ENCODE results near the gene ZDHHC5.

Gene ZDHHC5, protein sequence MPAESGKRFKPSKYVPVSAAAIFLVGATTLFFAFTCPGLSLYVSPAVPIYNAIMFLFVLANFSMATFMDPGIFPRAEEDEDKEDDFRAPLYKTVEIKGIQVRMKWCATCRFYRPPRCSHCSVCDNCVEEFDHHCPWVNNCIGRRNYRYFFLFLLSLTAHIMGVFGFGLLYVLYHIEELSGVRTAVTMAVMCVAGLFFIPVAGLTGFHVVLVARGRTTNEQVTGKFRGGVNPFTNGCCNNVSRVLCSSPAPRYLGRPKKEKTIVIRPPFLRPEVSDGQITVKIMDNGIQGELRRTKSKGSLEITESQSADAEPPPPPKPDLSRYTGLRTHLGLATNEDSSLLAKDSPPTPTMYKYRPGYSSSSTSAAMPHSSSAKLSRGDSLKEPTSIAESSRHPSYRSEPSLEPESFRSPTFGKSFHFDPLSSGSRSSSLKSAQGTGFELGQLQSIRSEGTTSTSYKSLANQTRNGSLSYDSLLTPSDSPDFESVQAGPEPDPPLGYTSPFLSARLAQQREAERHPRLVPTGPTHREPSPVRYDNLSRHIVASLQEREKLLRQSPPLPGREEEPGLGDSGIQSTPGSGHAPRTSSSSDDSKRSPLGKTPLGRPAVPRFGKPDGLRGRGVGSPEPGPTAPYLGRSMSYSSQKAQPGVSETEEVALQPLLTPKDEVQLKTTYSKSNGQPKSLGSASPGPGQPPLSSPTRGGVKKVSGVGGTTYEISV

DNA sequence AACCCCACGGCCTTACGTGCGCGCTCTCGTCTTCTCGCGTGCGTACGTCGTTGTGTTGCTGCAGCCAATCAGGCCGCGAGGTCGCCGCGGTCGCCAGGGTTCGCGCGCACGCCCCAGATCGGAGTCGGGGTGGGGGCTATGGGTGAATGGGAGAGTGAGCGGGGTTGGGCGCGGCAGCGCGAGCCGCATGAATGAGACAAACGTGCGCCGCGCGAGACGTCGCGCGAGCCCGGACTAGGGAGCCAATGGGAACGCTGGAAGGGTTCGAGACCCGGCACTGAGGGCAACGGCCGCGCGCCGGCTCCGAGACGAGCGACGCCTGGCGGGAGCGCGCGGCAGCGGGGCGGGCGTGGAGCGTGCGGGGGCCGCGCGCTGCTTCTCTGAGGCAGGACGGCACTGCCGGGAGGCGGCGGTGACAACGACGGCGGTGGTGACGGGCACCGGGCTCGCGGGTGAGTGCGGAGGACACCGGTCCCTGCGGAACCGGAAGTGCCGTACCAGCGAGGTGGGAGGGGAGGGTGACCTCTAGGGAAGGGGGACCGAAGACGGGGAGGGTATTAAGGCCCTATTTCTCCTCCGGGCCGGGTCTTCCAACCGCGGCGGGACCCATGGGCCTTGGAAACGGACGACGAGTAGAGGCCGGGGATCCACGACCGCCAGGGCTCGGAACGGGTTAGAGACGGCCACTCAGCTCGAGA lies at the start of gene ZDHHC5:
ZDHHC5 (plus strand) TSS at position 379 of the 698 bp plus-strand sequence. CDS start 4,977 bp downstream, outside the sequence.
- DNase-seq, result peak; percentile 97 to 98

DNA sequence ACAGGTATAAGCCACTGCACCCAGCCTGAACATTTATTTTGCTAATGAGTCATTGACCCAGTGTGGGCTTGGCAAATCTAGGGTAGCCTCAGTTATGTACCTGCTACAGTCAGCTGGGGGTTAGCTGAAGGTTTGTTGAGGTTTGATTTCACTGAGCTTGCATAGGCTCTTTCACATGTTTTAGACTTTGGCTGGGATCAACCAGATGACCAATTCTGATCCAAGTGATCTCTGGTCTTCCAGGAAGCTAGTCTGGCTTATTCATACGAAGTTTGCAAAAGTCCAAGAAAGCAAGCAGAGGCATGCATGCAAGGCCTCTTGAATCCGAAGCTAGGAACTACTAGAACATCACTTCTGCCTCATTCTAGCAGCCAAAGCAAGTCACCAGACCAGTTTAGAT lies 49.5 kb upstream of the ZDHHC5 start:
- no peak for DNase-seq

DNA sequence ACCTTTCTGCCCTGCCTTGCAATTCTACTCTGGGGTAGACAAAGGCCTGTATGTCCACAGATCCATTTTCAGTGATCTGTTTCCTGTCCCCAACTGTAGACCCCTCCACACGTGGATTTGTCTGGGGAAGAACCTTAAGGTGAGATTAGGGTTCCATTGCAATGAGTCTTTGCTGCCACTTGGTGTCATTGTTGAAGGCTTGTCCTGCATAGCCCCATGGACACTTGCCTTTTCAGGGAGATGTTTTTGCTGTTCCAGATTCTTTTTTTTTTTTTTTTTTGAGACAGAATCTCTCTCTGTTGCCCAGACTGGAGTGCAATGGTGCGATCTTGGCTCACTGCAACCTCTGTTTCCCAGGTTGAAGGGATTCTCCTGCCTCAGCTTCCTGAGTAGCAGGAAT lies 48.6 kb upstream of the ZDHHC5 start:
- DNase-seq, result no peak

DNA sequence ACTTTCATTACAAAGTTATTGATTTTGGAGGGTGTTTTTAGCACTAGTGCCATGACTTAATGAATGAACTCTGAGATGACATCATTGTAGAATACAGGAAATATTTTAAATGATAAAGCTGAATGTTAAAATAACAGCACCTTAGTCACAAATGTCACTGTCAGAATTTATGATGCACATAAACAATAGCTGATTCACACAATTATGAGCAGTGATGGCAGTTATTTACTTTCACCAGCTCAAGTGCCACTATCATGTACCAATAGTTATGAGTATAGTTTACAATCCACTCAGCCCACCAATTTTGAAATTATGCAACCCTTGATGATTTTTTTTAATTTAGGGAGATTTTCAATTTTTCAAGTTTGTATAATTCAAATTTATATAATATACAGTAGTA lies 47.4 kb upstream of the ZDHHC5 start:
- no peak for DNase-seq

DNA sequence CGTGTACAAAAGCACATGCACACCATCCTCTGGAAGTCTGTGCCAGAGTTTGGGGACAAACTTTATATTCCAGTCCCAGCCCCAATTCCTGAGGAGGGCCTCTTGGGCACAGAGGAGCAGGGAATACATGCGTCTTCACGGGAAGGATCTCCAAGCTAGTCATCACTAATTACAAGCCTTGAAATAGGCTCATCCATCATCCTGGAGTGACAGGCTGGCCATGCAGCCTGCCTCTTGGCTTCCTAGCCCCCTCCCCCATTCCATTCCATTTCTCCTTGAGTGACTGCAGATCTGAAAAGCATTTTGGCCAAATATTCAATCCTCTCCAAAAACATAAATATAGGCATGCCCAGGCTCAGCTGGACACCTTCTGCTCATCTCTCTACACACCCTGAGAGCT lies 45.7 kb upstream of the ZDHHC5 start:
- DNase-seq, result no peak

DNA sequence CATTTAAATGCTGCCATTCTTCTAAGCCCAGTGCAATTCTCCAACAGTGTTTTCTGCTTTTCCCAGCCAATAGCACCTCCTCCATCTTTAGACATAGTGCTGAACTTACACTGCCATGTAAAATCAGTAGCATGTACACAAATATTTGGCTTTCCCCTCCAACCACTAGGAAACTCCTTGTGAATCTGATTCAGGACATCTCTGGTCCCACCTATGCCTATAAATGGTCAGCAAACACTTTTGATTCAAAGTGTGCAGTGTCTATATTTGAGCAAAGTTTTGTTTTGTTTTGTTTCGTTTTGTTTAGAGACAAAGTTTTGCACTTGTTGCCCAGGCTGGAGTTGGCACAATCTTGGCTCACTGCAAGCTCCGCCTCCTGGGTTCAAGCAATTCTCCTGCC lies 43.0 kb upstream of the ZDHHC5 start:
- DNase-seq, result no peak

DNA sequence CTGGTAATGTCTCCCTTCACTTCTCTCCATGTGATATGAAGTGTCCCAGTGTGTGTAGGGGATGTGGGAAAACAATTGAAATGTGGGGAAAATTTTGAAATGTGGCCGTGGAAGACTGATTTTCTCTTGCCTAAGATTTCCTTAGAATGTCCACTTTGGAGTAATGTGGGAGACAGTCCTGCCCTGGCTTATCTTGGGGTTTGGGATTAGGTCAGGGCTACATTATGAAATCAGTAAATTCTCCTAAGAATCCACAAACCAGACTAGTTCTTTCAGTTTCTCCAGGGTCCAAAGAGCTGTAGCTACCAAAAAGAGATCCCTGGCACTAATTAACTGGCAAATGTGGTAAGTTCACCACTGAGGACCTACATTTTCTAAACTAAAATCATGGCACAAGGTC lies 41.0 kb upstream of the ZDHHC5 start:
- DNase-seq, result no peak

DNA sequence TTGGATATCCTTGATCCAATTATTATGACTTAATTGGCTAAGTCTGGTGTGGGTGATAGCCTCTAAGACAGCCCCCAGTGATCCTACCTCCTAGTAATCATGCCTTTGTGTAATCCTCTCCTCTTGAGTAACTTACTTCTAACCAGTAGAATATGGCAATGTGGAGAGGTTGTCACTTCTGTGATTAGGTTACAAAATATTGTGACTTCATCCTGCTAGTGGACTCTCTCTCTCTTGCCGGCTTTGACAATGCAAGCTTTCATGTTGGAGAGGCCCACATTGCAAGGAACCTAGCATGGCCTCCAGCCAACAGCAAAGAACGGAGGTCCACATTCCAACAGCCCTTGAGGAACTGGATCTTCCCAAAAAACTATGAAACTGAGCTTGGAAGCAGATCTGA lies 37.7 kb upstream of the ZDHHC5 start:
- no peak for DNase-seq

DNA sequence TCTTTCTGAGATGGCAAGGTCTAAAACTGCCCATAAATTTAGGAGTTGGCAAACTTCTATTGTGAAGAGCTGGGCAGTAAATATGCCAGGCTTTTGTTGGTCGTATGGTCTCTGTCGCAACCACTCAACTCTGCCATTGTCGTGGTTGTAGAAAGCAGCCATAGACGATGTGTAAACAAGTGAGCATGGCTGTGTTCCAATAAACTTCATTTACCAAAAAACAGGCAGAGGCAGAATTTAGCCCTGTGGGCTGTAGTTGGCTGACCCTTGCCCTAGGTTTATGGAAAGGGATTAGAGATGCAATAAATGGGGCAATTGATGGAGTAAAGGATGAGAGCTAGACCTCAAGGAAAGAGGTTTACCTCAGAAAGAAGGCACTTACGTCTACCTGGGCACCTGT lies 35.8 kb upstream of the ZDHHC5 start:
- no peak for DNase-seq

DNA sequence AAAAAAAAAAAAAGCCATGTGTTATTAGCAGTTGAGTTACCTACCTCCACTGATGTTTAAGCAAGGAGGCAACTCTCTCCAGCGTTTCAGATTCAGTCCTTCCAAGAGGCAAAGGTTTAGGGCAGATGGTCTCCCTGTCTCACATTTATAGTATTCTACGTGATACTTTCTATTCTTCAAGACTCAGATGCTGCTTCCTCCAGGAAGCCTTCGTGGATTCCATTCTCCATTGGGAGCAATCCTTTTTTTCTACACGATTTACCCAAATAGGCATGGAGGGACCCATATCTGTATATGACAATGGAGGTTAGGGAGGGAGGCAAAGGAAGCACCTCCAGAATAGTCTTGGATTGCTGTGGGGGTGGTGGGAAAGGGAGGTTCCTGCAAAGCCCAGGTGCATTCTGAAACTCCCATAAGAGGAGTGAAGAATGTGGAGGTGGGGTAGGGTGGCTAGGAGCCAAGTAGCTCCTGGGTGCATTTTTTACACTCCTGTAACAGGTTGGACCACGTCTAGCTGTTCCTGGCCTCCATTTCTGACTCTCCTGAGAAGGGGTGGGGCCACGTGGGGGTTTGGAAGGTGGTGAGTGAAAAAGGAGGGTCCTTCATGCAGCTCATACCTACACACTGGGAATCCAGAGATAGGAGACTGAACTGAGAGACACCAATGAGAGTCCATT lies 34.4 kb upstream of the ZDHHC5 start:
- DNase-seq, result no peak

DNA sequence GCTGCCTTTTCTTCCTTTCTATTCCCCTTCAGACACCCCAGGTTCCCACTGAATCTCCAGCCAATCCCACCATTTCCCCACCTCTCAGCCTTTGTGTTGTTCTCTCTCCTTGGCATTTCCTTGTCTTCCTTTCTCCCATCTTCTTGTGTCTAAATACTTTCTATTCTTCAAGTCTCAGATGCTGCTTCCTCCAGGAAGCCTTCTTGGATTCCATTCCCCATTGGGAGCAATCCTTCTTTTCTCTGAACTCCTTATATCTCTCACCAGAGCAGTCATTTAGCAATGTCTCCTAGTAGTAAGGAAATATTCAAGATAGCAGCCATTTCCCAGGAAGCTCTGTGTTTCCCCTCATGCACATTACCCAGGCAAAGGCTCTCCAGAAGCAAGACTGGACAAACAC lies 33.6 kb upstream of the ZDHHC5 start:
- DNase-seq, result no peak

DNA sequence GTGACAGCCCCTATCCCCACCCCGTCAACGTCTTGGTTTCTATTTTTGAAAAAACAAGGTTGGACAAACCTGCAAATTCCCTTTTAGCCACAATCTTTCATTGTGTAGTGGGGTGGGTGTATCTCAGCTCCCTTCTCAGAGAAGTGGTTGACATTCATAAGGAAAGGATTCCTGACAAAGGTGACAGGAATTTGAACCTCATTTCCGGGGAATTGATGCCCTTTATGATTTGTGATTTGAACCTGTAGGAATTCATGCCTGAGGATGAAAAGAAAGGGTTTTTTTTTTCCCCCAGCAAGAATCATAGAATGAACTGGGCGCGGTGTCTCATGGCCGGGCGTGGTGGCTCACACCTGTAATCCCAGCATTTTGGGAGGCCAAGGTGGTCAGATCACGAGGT lies 32.7 kb upstream of the ZDHHC5 start:
- DNase-seq, result no peak

DNA sequence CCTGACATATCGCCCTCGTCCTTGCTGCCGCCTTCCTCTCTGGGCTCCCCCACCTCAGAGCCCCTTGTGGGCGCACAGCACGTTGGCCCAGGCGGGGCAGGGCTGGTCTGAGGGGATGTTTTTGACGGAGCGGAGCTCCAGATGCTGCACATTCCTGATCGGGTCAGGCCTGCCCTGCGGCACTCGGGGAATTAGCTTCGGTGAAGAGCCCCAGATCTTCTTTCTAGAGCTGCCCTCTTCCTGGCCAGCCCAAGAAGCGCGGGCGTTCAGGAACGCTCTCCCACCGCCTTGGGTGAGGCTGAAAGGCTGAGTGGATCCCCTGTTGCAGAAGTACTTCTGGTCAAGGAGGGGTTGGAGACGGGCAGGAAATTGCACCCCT lies 30.3 kb upstream of the ZDHHC5 start:
- no peak for DNase-seq

DNA sequence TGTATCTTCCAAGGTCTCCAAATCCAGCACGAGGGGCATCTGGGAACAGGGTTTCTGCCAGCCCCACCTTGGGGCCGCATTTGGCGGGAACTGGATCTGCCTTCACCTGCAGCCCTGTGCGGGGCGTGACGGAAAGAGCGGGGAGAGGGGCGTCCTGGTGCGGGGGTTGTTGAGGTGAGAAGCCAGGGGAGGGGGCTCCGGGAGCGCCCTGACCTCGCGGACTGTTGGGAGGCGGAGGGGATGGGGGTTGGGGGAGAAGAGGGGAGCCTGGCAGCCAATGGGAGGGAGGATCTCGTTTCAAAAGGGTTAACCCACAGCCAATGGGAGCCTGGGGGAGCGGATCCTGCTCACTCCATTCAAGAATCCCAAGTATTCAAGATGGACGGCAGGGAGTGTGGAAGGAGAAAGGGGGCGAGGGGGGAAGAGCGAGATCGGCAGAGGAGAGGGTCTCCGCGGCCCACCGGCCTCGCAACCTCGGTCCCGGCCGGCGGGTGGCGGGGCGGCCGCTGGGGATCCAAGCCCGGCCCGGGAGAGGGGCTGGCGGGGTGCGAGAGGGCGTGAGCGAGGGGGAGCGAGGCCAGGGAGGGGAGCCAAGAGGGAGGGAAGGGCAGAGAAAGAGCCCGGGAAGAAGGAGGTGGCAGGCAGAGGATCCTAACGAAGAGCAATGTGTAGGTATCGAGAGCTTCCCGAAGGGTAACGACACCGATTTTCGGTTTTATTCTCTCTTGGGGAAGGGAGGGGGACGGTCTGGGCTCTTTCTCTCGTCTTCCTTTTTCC lies 29.7 kb upstream of the ZDHHC5 start:
- no peak for DNase-seq

DNA sequence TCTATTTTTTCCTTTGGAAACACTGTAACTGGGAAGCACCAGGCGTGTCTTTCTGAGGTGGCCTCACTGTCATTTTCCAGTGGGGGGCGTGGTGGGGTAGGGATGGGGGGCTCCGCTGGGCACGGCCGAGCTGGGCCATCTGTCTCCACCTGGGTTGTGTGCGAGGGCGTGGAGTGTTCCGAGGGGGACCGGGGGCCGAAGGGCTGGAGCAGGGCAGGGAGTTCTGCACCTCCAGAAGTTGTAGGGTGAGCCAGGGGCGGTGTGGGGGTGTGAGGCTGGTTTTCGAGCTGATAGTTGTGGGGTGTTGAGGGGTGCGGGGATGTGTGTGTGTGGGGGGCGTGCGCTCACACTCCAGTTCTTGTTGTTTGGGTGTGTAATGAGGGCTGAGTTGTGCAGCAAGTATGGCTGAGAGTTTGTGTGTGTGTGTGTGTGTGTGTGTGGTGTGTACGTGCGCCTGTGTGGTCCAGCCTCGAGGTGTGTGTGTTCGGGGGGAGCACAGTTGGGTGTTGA lies 29.0 kb upstream of the ZDHHC5 start:
- DNase-seq, result no peak

DNA sequence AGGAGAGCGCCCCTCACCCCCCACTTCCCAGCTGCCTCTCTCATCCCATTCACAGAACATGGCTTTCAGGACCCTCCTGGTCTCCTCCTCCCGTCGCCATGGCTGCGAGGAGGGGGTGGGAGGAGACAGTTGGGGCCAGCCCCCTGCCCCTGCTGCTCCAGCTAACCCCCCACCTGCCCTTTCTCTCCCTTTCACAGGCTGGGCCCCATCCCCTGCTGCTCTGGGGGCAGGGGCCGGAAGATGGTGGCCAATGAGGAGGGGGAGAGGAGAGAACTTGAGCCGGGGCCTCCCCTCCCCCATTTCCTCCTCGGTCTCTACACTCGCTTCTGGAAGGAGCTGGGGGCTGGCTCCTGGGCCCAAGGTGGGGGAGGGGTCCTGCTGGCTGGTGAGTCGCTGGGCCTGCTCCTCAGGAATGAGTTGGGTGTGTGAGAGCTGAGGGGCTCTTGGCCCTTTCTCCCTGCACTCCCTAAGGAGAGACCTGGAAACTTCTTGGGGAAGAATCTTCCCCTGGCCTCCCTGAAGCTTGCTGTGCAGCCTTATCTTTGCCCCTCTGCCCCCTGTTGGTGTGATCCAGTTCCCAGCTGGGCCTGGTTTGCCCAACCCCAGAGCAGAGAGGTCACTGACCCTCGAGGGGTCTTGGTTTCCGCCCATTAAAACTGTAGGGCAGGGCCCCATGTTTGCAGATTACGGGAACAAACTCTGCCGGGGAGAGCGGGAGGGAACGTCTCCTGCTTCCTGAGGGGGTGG lies 28.4 kb upstream of the ZDHHC5 start:
- no peak for DNase-seq

DNA sequence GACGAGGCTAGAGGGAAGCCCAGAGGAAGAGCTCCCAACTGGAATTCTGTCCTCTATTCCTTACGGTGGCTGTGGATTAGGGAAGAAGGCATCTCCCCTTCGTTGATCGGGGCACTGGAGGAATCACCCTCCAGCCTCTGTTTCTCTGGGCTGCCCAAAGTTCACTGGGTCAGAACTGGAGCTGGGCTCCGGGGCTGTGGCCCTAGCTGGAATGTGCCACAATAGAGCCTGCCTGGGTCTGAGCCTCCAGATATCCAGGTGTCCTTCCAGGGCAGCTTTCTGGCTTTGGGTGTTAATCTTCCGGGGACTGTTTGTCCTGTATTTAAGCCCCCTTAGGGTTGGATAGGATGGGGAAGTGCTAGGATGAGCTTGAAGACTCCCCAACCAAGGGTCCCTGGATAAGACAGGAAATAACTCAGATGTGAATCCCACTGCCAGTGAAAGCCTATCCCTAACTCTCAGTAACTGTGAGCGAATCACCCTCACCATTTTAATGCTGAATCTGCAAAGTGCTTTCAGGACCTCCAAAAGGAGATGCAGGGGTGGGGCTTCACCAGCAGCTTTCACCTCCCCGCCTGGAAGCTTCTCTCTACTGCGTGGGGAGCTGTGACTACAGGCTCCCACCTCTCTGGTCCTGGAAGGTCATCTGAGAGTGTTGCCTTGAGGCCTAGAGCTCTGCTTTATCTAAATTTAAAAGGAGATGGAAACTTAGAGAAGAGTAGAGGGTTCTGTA lies 27.7 kb upstream of the ZDHHC5 start:
- DNase-seq, result no peak

DNA sequence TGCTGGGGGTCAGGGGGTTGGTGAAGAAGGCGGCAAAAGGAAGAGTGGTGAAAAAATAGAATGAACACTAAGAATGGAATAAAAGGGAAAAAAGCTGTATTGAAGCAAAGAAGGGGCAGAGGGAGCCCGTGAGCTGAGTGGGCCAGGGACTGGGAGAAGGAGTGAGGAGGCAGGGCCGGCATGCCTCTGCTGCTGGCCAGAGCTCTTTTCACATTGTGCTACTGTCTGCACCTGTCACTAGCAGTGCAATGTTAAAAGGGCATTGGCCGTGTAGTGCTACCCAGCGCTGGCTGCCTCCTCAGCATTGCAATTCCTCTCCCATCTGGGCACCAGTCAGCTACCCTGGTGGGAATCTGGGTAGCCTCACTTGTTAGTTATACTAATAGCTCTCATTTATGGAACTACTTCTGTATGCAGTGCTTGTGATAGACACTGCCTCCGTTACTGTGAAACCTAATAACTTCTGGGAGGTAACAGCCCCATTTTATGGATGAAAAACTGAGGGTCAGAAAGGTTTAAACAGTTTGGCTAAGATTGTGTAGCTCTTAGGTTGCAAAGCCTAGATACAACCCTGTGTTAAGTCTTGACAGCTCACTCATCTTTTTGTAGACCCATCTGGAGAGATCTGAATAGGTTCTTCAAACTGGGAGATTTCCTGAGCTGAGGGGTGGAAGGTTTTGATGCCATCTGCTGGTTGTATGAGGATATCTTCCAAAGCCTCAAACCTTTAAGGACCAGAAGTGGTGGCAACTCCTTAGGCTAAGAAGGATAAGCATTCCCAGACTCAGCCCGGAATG lies 26.7 kb upstream of the ZDHHC5 start:
- DNase-seq, result peak; percentile 27 to 38

DNA sequence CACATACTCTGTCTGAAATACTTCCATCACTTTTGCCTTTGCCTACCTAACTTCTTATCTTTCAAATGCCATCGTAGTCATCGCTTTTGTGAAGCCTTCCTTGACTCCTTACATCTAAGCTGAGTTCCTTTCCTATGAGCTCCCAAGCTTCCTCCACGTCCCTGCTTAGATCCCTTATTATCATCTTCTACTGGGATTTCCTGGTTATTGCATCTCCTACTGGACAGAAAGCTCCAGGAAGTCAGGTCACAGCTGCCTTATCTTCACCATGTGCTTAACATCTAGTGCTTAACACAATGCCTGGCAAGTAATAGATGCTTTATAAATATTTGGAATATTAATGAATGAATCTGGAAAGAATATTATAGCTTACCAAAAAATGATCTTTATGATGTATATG lies 24.1 kb upstream of the ZDHHC5 start:
- no peak for DNase-seq
